GM12878 (cell line): ENCODE measurements around the gene PJA2. TPM values are rescaled to one million over a fixed set of nuclear protein-coding genes. Genes with fewer than 3 reads are reported as not detected.
"Not testable (repeated sequence)": the region's sequence is repeated elsewhere in the genome, so short reads cannot be mapped to it uniquely, and the experiment has no call there.

Experiments used
- ATAC-seq: fragments of 200-7000 bp; cut with Tn5 transposase; 3 replicates; pipeline ENCODE4 v1.9.1; 2020; ENCODE audit warnings: mild to moderate bottlenecking, moderate library complexity
- BruUV-seq: library from RNA; stranded (reverse); fragments of 400-500 nt; replicated peaks from 2 replicates; lab custom pipeline; 2021; lab: Mats Ljungman, UMichigan
- CTCF ChIA-PET: fragments of 300-600 bp; sonication (Branson Sonifier 250); formaldehyde crosslinking; extraction: SDS; loops from one replicate; lab custom pipeline; 2021; ENCODE audit warnings: inconsistent platforms; lab: Yijun Ruan, JAX
- POLR2A ChIA-PET: fragments of 350-600 bp; formaldehyde crosslinking; extraction: SDS; loops from one replicate; lab custom pipeline; 2021; ENCODE audit warnings: inconsistent platforms; lab: Charles Lee
- RAD21 ChIA-PET: fragments of 300-600 bp; sonication (Branson Sonifier 250); formaldehyde crosslinking; loops from one replicate; lab custom pipeline; 2023; ENCODE audit warnings: antibody characterized with exemption; ENCODE audit not compliant: unreplicated experiment; lab: Charles Lee
- SMC1A ChIA-PET: fragments of 300-600 bp; sonication (Branson Sonifier 250); formaldehyde crosslinking; loops from one replicate; lab custom pipeline; 2023; ENCODE audit not compliant: unreplicated experiment, uncharacterized antibody; lab: Charles Lee
- DNase-seq: peaks from one replicate; pipeline ENCODE4 v3.0.0-alpha.2; 2011; ENCODE audit warnings: low read depth, low spot score
- FAIRE-seq: peaks from 3 replicates; lab custom pipeline; 2011; peaks lifted over from hg19 to GRCh38; lab: Jason Lieb, UNC
- H2AFZ ChIP-seq: 2 replicates; pipeline ENCODE4 v1.6.0; 2011; ENCODE audit warnings: low read depth, low read length, control low read depth; ENCODE audit not compliant: control insufficient read depth
- H3K27ac ChIP-seq: 2 replicates; pipeline ENCODE4 v1.5.1; 2011; ENCODE audit warnings: control low read depth; ENCODE audit not compliant: control insufficient read depth, insufficient read depth
- H3K27me3 ChIP-seq, 2 experiments: replicated peaks in 1 of 2; 2 replicates each; pipeline versions ENCODE4 v1.6.0 to v1.6.1; 2011; ENCODE audit warnings: low read length in 1 of 2; ENCODE audit not compliant: control insufficient read depth in 2 of 2, insufficient read depth in 2 of 2
- H3K36me3 ChIP-seq, 2 experiments: 2 replicates each; pipeline ENCODE4 v1.5.1; 2011; ENCODE audit warnings: low read length in 1 of 2; ENCODE audit not compliant: control insufficient read depth in 2 of 2, insufficient read depth in 2 of 2
- H3K4me1 ChIP-seq: 2 replicates; pipeline ENCODE4 v1.6.1; 2011; ENCODE audit warnings: mild to moderate bottlenecking, low read length, moderate library complexity, mixed read lengths; ENCODE audit not compliant: control insufficient read depth, insufficient read depth
- H3K4me2 ChIP-seq: 2 replicates; pipeline ENCODE4 v1.6.0; 2011; ENCODE audit warnings: control low read depth; ENCODE audit not compliant: control insufficient read depth, insufficient read depth
- H3K4me3 ChIP-seq: fragments of 200-600 bp; sonication (generic); 2 replicates; pipeline ENCODE4 v1.5.1; 2016
- H3K79me2 ChIP-seq: 2 replicates; pipeline ENCODE4 v1.6.0; 2011; ENCODE audit warnings: low read length; ENCODE audit not compliant: control insufficient read depth, insufficient read depth
- H3K9ac ChIP-seq: 2 replicates; pipeline ENCODE4 v1.8.0; 2011; ENCODE audit warnings: low read length, control low read depth, mixed read lengths; ENCODE audit not compliant: control insufficient read depth, insufficient read depth
- H3K9me3 ChIP-seq: replicated peaks from 3 replicates; pipeline ENCODE4 v1.5.1; 2011; ENCODE audit warnings: mild to moderate bottlenecking, low read length; ENCODE audit not compliant: control insufficient read depth, insufficient read depth
- H4K20me1 ChIP-seq: 2 replicates; pipeline ENCODE4 v1.6.0; 2011; ENCODE audit not compliant: control insufficient read depth, insufficient read depth
- BMI1 ChIP-seq: fragments of 450-650 bp; IDR thresholded peaks from 2 replicates; pipeline ENCODE4 v1.6.1; 2016; ENCODE audit warnings: mild to moderate bottlenecking, moderate library complexity, borderline replicate concordance
- CBX3 ChIP-seq: fragments of 200-600 bp; sonication (generic); IDR thresholded peaks from 2 replicates; pipeline ENCODE4 v1.6.1; 2016; ENCODE audit warnings: low read depth, borderline replicate concordance
- DPF2 ChIP-seq: fragments of 450-650 bp; IDR thresholded peaks from 2 replicates; pipeline ENCODE4 v1.6.1; 2017; ENCODE audit warnings: mild to moderate bottlenecking
- ESRRA ChIP-seq: IDR thresholded peaks from 2 replicates; pipeline ENCODE4 v1.6.1; 2012; ENCODE audit warnings: mild to moderate bottlenecking, low read length, improper control_type of control experiment
- IKZF2 ChIP-seq, 2 experiments: fragments of 450-650 bp; IDR thresholded peaks; 2 replicates each; pipeline ENCODE4 v1.6.1; 2017; ENCODE audit warnings: mild to moderate bottlenecking in 2 of 2, moderate library complexity in 2 of 2
- KDM1A ChIP-seq: fragments of 200-600 bp; sonication (generic); IDR thresholded peaks from 2 replicates; pipeline ENCODE4 v1.6.1; 2016; ENCODE audit warnings: borderline replicate concordance
- MTA2 ChIP-seq: fragments of 450-650 bp; IDR thresholded peaks from 2 replicates; pipeline ENCODE4 v1.6.1; 2016; ENCODE audit warnings: low read depth, mild to moderate bottlenecking, moderate library complexity
- MXI1 ChIP-seq: fragments of 150-350 bp; IDR thresholded peaks from 2 replicates; pipeline ENCODE4 v1.6.1; 2011; ENCODE audit warnings: low read depth, mild to moderate bottlenecking, inconsistent platforms, low read length, improper control_type of control experiment
- NR2F1 ChIP-seq: fragments of 450-650 bp; conservative IDR thresholded peaks from 2 replicates; pipeline ENCODE4 v1.6.1; 2017; ENCODE audit warnings: mild to moderate bottlenecking
- SMC3 ChIP-seq: IDR thresholded peaks from 2 replicates; pipeline ENCODE4 v1.6.1; 2011; ENCODE audit warnings: low read length, improper control_type of control experiment, borderline replicate concordance
- TCF7 ChIP-seq: IDR thresholded peaks from 2 replicates; pipeline ENCODE4 v1.6.1; 2014; ENCODE audit warnings: antibody characterized with exemption, borderline replicate concordance
- YY1 ChIP-seq: IDR thresholded peaks from 2 replicates; pipeline ENCODE4 v1.6.1; 2011; ENCODE audit warnings: low read depth, mild to moderate bottlenecking, low read length
- WGBS: methylation state at CpG from one replicate; pipeline ENCODE4 v1.1.6; 2016; ENCODE audit warnings: low lambda C conversion rate; ENCODE audit not compliant: insufficient replicate concordance, insufficient coverage; ENCODE audit errors: missing lambda C conversion rate; 5-methylcytosine and 5-hydroxymethylcytosine counted together
- in situ Hi-C: fragments of 300-500 bp; cut with MboI; formaldehyde crosslinking; loops from 9 replicates; pipeline ENCODE4 v1.14.3; 2018; ENCODE audit warnings: mixed read lengths
- intact Hi-C: fragments of 100-400 bp; cut with micrococcal nuclease; formaldehyde crosslinking; loops from one replicate; pipeline ENCODE4 v1.14.2; 2022; ENCODE audit not compliant: unreplicated experiment
- polyA plus RNA-seq, 11 experiments: library from polyadenylated mRNA; depleted of rRNA in 4 of 11; unstranded in 6 of 11; stranded (reverse) in 5 of 11; fragments of >200 nt; fragmentation: Nextera tagmentation in 4 of 11; fragmentation: Illumina TruSeq in 1 of 11; extraction: Ambion mirVana in 4 of 11; extraction: Trizol in 1 of 11; gene quantifications; 1 replicate in 1 of 11; 2 replicates in 10 of 11; pipeline versions ENCODE4 v1.2.1 to v1.2.3, GENCODE V29; 2011 to 2016; ENCODE audit warnings: inconsistent platforms in 2 of 11, missing spikeins in 2 of 11, low read depth in 1 of 11
- total RNA-seq, 4 experiments: library from RNA; depleted of rRNA in 3 of 4; stranded (reverse); fragments of >200 nt in 3 of 4; fragmentation: Illumina TruSeq in 1 of 4; extraction: Trizol in 1 of 4; gene quantifications; 2 replicates each; pipeline versions ENCODE4 v1.2.1 to v1.2.3, GENCODE V29; 2013 to 2021
- TF ChIP-seq, protein P1 (sequence below): fragments of 450-650 bp; IDR thresholded peaks from 2 replicates; pipeline ENCODE4 v1.6.1; 2016; ENCODE audit warnings: mild to moderate bottlenecking, moderate library complexity, borderline replicate concordance

PJA2 gene
- total and polyA plus RNA-seq, 10 of the 15 experiments (the other 5 are each of a cell fraction or from before 2014, with no cell fraction given) = 27.8 to 93.4 (median 47.8) TPM

DNA sequence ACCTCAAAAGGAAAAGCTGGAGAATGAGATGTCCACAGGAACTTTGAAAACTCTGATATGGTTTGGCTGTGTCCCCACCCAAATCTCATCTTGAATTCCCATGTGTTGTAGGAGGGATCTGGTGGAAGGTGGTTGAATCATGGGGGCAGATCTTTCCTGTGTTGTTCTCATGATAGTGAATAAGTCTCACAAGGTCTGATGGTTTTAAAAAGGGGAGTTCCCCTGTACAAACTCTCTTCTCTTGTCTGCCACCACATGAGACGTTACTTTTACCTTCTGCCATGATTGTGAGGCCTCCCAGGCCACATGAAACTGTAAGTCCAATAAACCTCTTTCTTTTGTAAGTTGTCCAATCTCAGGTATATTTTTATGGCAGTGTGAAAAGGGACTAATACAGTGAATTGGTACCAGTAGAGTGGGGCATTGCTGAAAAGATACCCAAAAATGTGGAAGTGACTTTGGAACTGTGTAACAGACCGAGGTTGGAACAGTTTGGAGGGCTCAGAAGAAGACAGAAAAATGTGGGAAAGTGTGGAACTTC, 4.2 kb upstream of the PJA2 start:
- in situ Hi-C loops, H3K4me2 ChIP-seq, H3K79me2 ChIP-seq, DNase-seq, H3K4me1 ChIP-seq, H3K27me3 ChIP-seq, H3K4me3 ChIP-seq, BruUV-seq, ATAC-seq, H2AFZ ChIP-seq, H3K9ac ChIP-seq, RAD21 ChIA-PET, H4K20me1 ChIP-seq, H3K36me3 ChIP-seq, H3K27ac ChIP-seq, FAIRE-seq: not testable (repeated sequence)
- TF ChIP-seq YY1 = 0 out of 2 replicates have a peak, but pooled peaks have one; percentile 6
- 0 out of 2 replicates have a peak, but pooled peaks have one; percentile 52 for TF ChIP-seq CBX3
- TF ChIP-seq DPF2 = peak; percentile 19; the same call in 1 of the 2 replicates
- TF ChIP-seq NR2F1 = 0 out of 2 replicates have a peak, but pooled peaks have one; percentile 32
- TF ChIP-seq MTA2 = 0 out of 2 replicates have a peak, but pooled peaks have one; percentile 5
- ChIA-PET SMC1A (interaction anchor here (1.3 to 2.7 kb wide), 2 partner anchors 10 to 43 kb away, joined by 4 to 9 read pairs; no protein-coding TSS in a partner anchor), POLR2A (interaction anchor here (0.6 to 1.1 kb wide), 3 partner anchors 10 to 666 kb away, joined by 3 to 4 read pairs (median 3); no protein-coding TSS in a partner anchor), CTCF (interaction anchor here (1.5 to 2.0 kb wide), 2 partner anchors 51 to 277 kb away, joined by 3 to 4 read pairs; no protein-coding TSS in a partner anchor)
- peaks cover 10% of the 10 kb centered on the region; the same call in 2 of the 3 replicates for H3K9me3 ChIP-seq
- WGBS = 22% methylated on average over 2 of the region's 2 CpGs
- intact Hi-C loops = loop anchor here (5.0 kb wide), 1 partner anchor 1032 kb away; the partner anchor contains the start of gene FBXL17

DNA sequence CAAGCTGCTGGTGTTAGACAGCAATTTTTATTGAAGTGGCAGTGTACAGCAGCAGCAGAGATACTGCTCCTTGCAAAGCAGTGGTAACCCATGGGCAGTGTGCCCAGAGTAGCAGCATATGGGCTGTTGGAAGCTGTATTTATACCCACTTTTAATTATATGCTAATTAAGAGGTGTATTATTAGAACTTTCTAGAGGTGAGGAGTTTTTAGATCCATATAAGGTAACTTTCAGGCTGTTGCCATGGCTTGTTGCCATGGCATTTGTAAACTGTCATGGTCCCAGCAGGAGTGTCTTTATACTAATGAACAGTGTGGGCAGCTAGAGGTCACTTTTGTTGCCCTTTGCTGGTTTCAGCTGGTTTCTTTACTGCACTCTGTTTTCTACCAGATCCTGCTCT, 3.7 kb upstream of the PJA2 start:
- DNase-seq (no peak), FAIRE-seq (no peak), ATAC-seq (no peak)
- Histone ChIP-seq H3K9me3 (peaks cover 10% of the 10 kb centered on the region; the same call in 2 of the 3 replicates), H3K9ac (no peak overlapping the region), H3K36me3 (no peaks in the 10 kb centered on the region), H3K27me3 (no peaks in the 10 kb centered on the region), H2AFZ (no peak overlapping the region; the same call in 1 of the 2 replicates), H4K20me1 (no peaks in the 10 kb centered on the region), H3K4me3 (no peak overlapping the region), H3K79me2 (peaks cover 11% of the 10 kb centered on the region), H3K4me1 (peaks cover 8% of the 10 kb centered on the region; the same call in 1 of the 2 replicates), H3K4me2 (no peak overlapping the region), H3K27ac (no peak overlapping the region)
- ChIA-PET CTCF (interaction anchor here (0.9 to 2.0 kb wide), 6 partner anchors 12 to 732 kb away, joined by 3 to 5 read pairs (median 4); no protein-coding TSS in a partner anchor), RAD21 (interaction anchor here (1.2 to 1.3 kb wide), 2 partner anchors 26 to 443 kb away, joined by 3 to 4 read pairs; no protein-coding TSS in a partner anchor), SMC1A (interaction anchor here (0.7 to 2.7 kb wide), 10 partner anchors 8 to 732 kb away, joined by 3 to 9 read pairs (median 3); no protein-coding TSS in a partner anchor), POLR2A (interaction anchor here (0.6 to 1.2 kb wide), 4 partner anchors 9 to 686 kb away, joined by 3 to 4 read pairs (median 4); no protein-coding TSS in a partner anchor)
- no TSS peak for BruUV-seq
- in situ Hi-C loops = no loop called here
- intact Hi-C loops = loop anchor here (5.0 kb wide), 1 partner anchor 1031 kb away; the partner anchor contains the start of gene FBXL17
- TF ChIP-seq BMI1 (peak; percentile 92), IKZF2 (IDR thresholded peaks at IDR 0.05) (no peak), ESRRA (no peak), KDM1A (no peak), TCF7 (no peak), SMC3 (no peak), MXI1 (peak; percentile 84)
- TF ChIP-seq, protein P1, sequence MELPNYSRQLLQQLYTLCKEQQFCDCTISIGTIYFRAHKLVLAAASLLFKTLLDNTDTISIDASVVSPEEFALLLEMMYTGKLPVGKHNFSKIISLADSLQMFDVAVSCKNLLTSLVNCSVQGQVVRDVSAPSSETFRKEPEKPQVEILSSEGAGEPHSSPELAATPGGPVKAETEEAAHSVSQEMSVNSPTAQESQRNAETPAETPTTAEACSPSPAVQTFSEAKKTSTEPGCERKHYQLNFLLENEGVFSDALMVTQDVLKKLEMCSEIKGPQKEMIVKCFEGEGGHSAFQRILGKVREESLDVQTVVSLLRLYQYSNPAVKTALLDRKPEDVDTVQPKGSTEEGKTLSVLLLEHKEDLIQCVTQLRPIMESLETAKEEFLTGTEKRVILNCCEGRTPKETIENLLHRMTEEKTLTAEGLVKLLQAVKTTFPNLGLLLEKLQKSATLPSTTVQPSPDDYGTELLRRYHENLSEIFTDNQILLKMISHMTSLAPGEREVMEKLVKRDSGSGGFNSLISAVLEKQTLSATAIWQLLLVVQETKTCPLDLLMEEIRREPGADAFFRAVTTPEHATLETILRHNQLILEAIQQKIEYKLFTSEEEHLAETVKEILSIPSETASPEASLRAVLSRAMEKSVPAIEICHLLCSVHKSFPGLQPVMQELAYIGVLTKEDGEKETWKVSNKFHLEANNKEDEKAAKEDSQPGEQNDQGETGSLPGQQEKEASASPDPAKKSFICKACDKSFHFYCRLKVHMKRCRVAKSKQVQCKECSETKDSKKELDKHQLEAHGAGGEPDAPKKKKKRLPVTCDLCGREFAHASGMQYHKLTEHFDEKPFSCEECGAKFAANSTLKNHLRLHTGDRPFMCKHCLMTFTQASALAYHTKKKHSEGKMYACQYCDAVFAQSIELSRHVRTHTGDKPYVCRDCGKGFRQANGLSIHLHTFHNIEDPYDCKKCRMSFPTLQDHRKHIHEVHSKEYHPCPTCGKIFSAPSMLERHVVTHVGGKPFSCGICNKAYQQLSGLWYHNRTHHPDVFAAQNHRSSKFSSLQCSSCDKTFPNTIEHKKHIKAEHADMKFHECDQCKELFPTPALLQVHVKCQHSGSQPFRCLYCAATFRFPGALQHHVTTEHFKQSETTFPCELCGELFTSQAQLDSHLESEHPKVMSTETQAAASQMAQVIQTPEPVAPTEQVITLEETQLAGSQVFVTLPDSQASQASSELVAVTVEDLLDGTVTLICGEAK = peak; percentile 41; the same call in 1 of the 2 replicates
